ENCODE results near the gene CD53. TPM values are rescaled to one million over a fixed set of nuclear protein-coding genes. Genes with fewer than 3 reads are reported as not detected.

Gene CD53
- polyA plus RNA-seq, 3 donors, result 826 to 1,222 (median 1,107) TPM

DNA sequence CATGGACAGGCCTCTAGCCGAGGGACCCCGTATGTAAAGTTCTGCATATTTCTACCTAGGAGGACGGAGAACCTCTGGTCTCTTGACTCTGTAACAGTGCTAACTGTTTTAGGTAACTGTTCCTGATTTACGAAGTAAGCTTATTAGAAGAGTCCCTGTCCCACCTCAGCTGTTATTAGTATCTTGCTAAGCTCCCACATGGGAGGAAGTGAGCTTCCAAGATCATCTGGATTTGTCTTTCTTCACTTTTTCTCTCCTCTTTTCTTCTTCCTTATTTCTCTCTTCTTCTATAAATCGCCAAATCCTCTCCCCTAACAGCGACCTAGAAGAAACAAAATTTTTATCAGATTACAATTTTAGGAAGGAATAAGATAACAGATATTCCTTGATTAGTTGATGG lies 4.4 kb downstream of the CD53 start:
- DNase-seq, result peak in 1 of 3 donors; percentile 33
- H3K27me3 ChIP-seq (ENCODE audit: control insufficient read depth in 2 of 2, insufficient read depth in 2 of 2, low read length in 2 of 2), result no peaks in the 10 kb centered on the region
- intact Hi-C loops (cut with micrococcal nuclease), result loop anchor here (5.0 to 10.0 kb wide), 3 partner anchors 87 to 325 kb away; partner anchors contain the start of genes DENND2D (in 1 of the 2) and LRIF1 (in 1 of the 2)
- H3K9ac ChIP-seq (ENCODE audit: insufficient read depth, low read length, poor library complexity, severe bottlenecking), result no peak overlapping the region
- no peaks in the 10 kb centered on the region for H3K9me3 ChIP-seq (replicated peaks in 1 of 2; ENCODE audit: control insufficient read depth in 1 of 2, insufficient read depth in 1 of 2, low read length in 2 of 2)
- peaks cover 89% of the 10 kb centered on the region for H4K20me1 ChIP-seq (ENCODE audit: insufficient read depth, low read length)
- peaks cover 52 to 78% of the 10 kb centered on the region in 2 donors for H3K4me1 ChIP-seq (ENCODE audit: control insufficient read depth in 1 of 2, insufficient read depth in 2 of 2, low read length in 2 of 2)
- Mint-ChIP-seq H3K27ac (peak overlapping the region; percentile 48 to 85 (median 75)), H3K27me3 (ENCODE audit: low read depth in 3 of 3) (peaks cover 0 to 3% (median 0%) of the 10 kb centered on the region in 3 donors), H3K36me3 (peaks cover 38 to 47% of the 10 kb centered on the region in 2 donors), H3K4me3 (peak overlapping the region; percentile 64 to 83), H3K9me3 (peaks cover 0 to 2% (median 0%) of the 10 kb centered on the region in 7 donors), H3K4me1 (peaks cover 72% of the 10 kb centered on the region)
- H3K4me3 ChIP-seq (replicated peaks in 1 of 3; ENCODE audit: low read depth in 2 of 3, low read length in 3 of 3), result peak overlapping the region in 2 of 3 experiments; percentile 11 to 98
- WGBS (ENCODE audit: insufficient coverage), result no CpG with 5 or more reads among the region's 6 CpGs
- H3K36me3 ChIP-seq (replicated peaks in 1 of 2; ENCODE audit: control insufficient read depth in 1 of 2, insufficient read depth in 2 of 2, low read length in 2 of 2), result peaks cover 2 to 26% of the 10 kb centered on the region in 2 donors
- TF ChIP-seq, protein P1, sequence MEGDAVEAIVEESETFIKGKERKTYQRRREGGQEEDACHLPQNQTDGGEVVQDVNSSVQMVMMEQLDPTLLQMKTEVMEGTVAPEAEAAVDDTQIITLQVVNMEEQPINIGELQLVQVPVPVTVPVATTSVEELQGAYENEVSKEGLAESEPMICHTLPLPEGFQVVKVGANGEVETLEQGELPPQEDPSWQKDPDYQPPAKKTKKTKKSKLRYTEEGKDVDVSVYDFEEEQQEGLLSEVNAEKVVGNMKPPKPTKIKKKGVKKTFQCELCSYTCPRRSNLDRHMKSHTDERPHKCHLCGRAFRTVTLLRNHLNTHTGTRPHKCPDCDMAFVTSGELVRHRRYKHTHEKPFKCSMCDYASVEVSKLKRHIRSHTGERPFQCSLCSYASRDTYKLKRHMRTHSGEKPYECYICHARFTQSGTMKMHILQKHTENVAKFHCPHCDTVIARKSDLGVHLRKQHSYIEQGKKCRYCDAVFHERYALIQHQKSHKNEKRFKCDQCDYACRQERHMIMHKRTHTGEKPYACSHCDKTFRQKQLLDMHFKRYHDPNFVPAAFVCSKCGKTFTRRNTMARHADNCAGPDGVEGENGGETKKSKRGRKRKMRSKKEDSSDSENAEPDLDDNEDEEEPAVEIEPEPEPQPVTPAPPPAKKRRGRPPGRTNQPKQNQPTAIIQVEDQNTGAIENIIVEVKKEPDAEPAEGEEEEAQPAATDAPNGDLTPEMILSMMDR (IDR thresholded peaks at IDR 0.05), result no peak
- peak overlapping the region in 1 of 2 donors; percentile 33 for H3K27ac ChIP-seq (ENCODE audit: low read depth in 1 of 2, low read length in 2 of 2)
- H3K79me2 ChIP-seq (ENCODE audit: insufficient read depth, low read length), result peaks cover 97% of the 10 kb centered on the region
- H3K4me2 ChIP-seq (replicated peaks; ENCODE audit: extremely low read depth, low read length, poor library complexity, severe bottlenecking), result peak overlapping the region; percentile 97
- no peak overlapping the region for H2AFZ ChIP-seq (ENCODE audit: insufficient read depth, low read depth, low read length, poor library complexity, severe bottlenecking)

GRCh38 chr1:110877776-110878175 lies 4.8 kb downstream of the CD53 start:
- H3K4me2 ChIP-seq (replicated peaks; ENCODE audit: extremely low read depth, low read length, poor library complexity, severe bottlenecking), result peak overlapping the region; percentile 97
- H3K9me3 Mint-ChIP-seq, result peaks cover 0 to 2% (median 0%) of the 10 kb centered on the region in 7 donors

More at GRCh38 chr1:110877776-110878175, 4.8 kb downstream of the CD53 start:
- TF ChIP-seq, protein P1 (IDR thresholded peaks at IDR 0.05), result no peak
- peaks cover 0 to 3% (median 0%) of the 10 kb centered on the region in 3 donors for H3K27me3 Mint-ChIP-seq (ENCODE audit: low read depth in 3 of 3)
- peak overlapping the region; percentile 64 to 83 for H3K4me3 Mint-ChIP-seq
- intact Hi-C loops (cut with micrococcal nuclease), result loop anchor here (5.0 to 10.0 kb wide), 3 partner anchors 87 to 325 kb away; partner anchors contain the start of genes DENND2D (in 1 of the 2) and LRIF1 (in 1 of the 2)
- peak overlapping the region; percentile 25 to 85 (median 75) for H3K27ac Mint-ChIP-seq
- WGBS (ENCODE audit: insufficient coverage), result 90% methylated on average over 4 of the region's 8 CpGs
- Histone ChIP-seq H3K79me2 (ENCODE audit: insufficient read depth, low read length) (peaks cover 99% of the 10 kb centered on the region), H3K27me3 (ENCODE audit: control insufficient read depth in 2 of 2, insufficient read depth in 2 of 2, low read length in 2 of 2) (no peaks in the 10 kb centered on the region), H3K9me3 (replicated peaks in 1 of 2; ENCODE audit: control insufficient read depth in 1 of 2, insufficient read depth in 1 of 2, low read length in 2 of 2) (no peaks in the 10 kb centered on the region), H3K36me3 (replicated peaks in 1 of 2; ENCODE audit: control insufficient read depth in 1 of 2, insufficient read depth in 2 of 2, low read length in 2 of 2) (peaks cover 2 to 26% of the 10 kb centered on the region in 2 donors), H3K4me3 (replicated peaks in 1 of 3; ENCODE audit: low read depth in 2 of 3, low read length in 3 of 3) (peak overlapping the region in 1 of 3 experiments; percentile 98), H3K9ac (ENCODE audit: insufficient read depth, low read length, poor library complexity, severe bottlenecking) (no peak overlapping the region), H3K27ac (ENCODE audit: low read depth in 1 of 2, low read length in 2 of 2) (peak overlapping the region in 1 of 2 donors; percentile 33), H4K20me1 (ENCODE audit: insufficient read depth, low read length) (peaks cover 93% of the 10 kb centered on the region), H2AFZ (ENCODE audit: insufficient read depth, low read depth, low read length, poor library complexity, severe bottlenecking) (no peak overlapping the region), H3K4me1 (ENCODE audit: control insufficient read depth in 1 of 2, insufficient read depth in 2 of 2, low read length in 2 of 2) (peaks cover 48 to 79% of the 10 kb centered on the region in 2 donors)
- DNase-seq, result no peak
- H3K4me1 Mint-ChIP-seq, result peaks cover 72% of the 10 kb centered on the region
- peaks cover 38 to 47% of the 10 kb centered on the region in 2 donors for H3K36me3 Mint-ChIP-seq
